ACHN (cell line): ENCODE measurements around the gene ANO4.

ENCODE experiments used
- DNase-seq: peaks from one replicate; pipeline ENCODE4 v3.0.0-alpha.2; 2015
- in situ Hi-C: cut with HindIII; loops from 2 replicates; pipeline ENCODE4 v1.10.0; 2017; ENCODE audit warnings: low sequenced_read_pairs, low pct_ligation_motif_present, low pct_unique_long_range_greater_than_20kb

ANO4 gene

GRCh38 chr12:101173197-101173749 is 378.7 kb downstream of the ANO4 start:
- no peak for DNase-seq
- in situ Hi-C loops, result no loop called here

GRCh38 chr12:101174541-101174940 is 380.0 kb downstream of the ANO4 start:
- in situ Hi-C loops, result no loop called here

More at GRCh38 chr12:101174541-101174940, 380.0 kb downstream of the ANO4 start:
- no peak for DNase-seq
